GM12892 (cell line): Measurements from ENCODE around the gene EXOC4.

ENCODE experiments used
- POLR2A ChIP-seq: IDR thresholded peaks from 2 replicates; pipeline ENCODE4 v1.6.1; 2011; ENCODE audit warnings: low read depth, low read length, control low read depth
- POLR2AphosphoS5 ChIP-seq: IDR thresholded peaks from 2 replicates; pipeline ENCODE4 v1.6.1; 2011; ENCODE audit warnings: low read depth, low read length, control low read depth
- TAF1 ChIP-seq: IDR thresholded peaks from 2 replicates; pipeline ENCODE4 v1.6.1; 2011; ENCODE audit warnings: low read depth, mild to moderate bottlenecking, control low read depth, low read length, borderline replicate concordance

GRCh38 chr7:133535308-133535707 lies 282.4 kb downstream of the EXOC4 start:
- TF ChIP-seq TAF1 (no peak), POLR2AphosphoS5 (no peak), POLR2A (no peak)
